WTC11 (cell line): ENCODE measurements around the gene UNC5A. TPM values are rescaled to one million over a fixed set of nuclear protein-coding genes. Genes with fewer than 3 reads are reported as not detected.

Source experiments
- ATAC-seq: fragments of 200-7000 bp; cut with Tn5 transposase; 2 replicates; pipeline ENCODE4 v1.10.0; 2021; ENCODE audit warnings: mild to moderate bottlenecking, moderate library complexity
- CTCF ChIA-PET: fragments of 300-600 bp; sonication (Branson Sonifier 250); formaldehyde crosslinking; loops from one replicate; lab custom pipeline; 2021; ENCODE audit warnings: antibody characterized with exemption; lab: Charles Lee
- POLR2A ChIA-PET: fragments of 350-600 bp; sonication (Branson Sonifier 250); formaldehyde crosslinking; loops from one replicate; lab custom pipeline; 2021; ENCODE audit warnings: antibody characterized with exemption; lab: Charles Lee
- DNase-seq: peaks from one replicate; pipeline ENCODE4 v3.0.0; 2021; ENCODE audit warnings: low spot score
- H3K27ac Mint-ChIP-seq: 2 replicates; pipeline ENCODE4 v1.8.0; 2021; ENCODE audit warnings: mixed read lengths
- H3K27me3 Mint-ChIP-seq: 2 replicates; pipeline ENCODE4 v1.8.0; 2021; ENCODE audit warnings: low read depth, mild to moderate bottlenecking, moderate library complexity, mixed read lengths
- H3K36me3 Mint-ChIP-seq: 2 replicates; pipeline ENCODE4 v1.8.0; 2021; ENCODE audit warnings: mixed read lengths
- H3K4me1 Mint-ChIP-seq: 2 replicates; pipeline ENCODE4 v1.8.0; 2022; ENCODE audit warnings: mixed read lengths
- H3K4me3 Mint-ChIP-seq: 2 replicates; pipeline ENCODE4 v1.8.0; 2021; ENCODE audit warnings: mild to moderate bottlenecking, moderate library complexity, mixed read lengths
- H3K9me3 Mint-ChIP-seq: 2 replicates; pipeline ENCODE4 v1.8.0; 2021; ENCODE audit warnings: mixed read lengths
- AFF4 ChIP-seq: sonication (generic); formaldehyde crosslinking; IDR thresholded peaks from 2 replicates; pipeline ENCODE4 v1.8.1; 2023; ENCODE audit warnings: mild to moderate bottlenecking, missing genetic modification reagents, borderline replicate concordance
- E2F1 ChIP-seq: sonication (generic); formaldehyde crosslinking; IDR thresholded peaks from 2 replicates; pipeline ENCODE4 v1.8.0; 2022; ENCODE audit warnings: mild to moderate bottlenecking, missing genetic modification reagents
- FOXK1 ChIP-seq: sonication (generic); formaldehyde crosslinking; IDR thresholded peaks from 2 replicates; pipeline ENCODE4 v1.8.0; 2022; ENCODE audit warnings: mild to moderate bottlenecking, moderate library complexity, missing genetic modification reagents
- GABPB1 ChIP-seq: sonication (generic); formaldehyde crosslinking; IDR thresholded peaks from 2 replicates; pipeline ENCODE4 v1.8.1; 2023; ENCODE audit warnings: mild to moderate bottlenecking, missing genetic modification reagents
- IRF2 ChIP-seq: sonication (generic); formaldehyde crosslinking; IDR thresholded peaks from 2 replicates; pipeline ENCODE4 v1.8.0; 2022; ENCODE audit warnings: low read depth, missing genetic modification reagents, borderline replicate concordance
- JAZF1 ChIP-seq: fragments of 250-450 bp; sonication (Bioruptor Pico); IDR thresholded peaks from 2 replicates; pipeline ENCODE4 v1.9.0; 2021; ENCODE audit warnings: moderate library complexity, mild to moderate bottlenecking, inconsistent platforms
- MAX ChIP-seq: sonication (generic); formaldehyde crosslinking; IDR thresholded peaks from 2 replicates; pipeline ENCODE4 v1.8.0; 2022; ENCODE audit warnings: mild to moderate bottlenecking, missing genetic modification reagents
- NFE2L1 ChIP-seq: sonication (generic); formaldehyde crosslinking; IDR thresholded peaks from 2 replicates; pipeline ENCODE4 v1.8.1; 2023; ENCODE audit warnings: missing genetic modification reagents
- NR2C2 ChIP-seq: sonication (generic); formaldehyde crosslinking; IDR thresholded peaks from 2 replicates; pipeline ENCODE4 v1.8.0; 2022; ENCODE audit warnings: mild to moderate bottlenecking, missing genetic modification reagents
- USF2 ChIP-seq: sonication (generic); formaldehyde crosslinking; IDR thresholded peaks from 2 replicates; pipeline ENCODE4 v1.8.1; 2023; ENCODE audit warnings: mild to moderate bottlenecking, missing genetic modification reagents, moderate library complexity
- ZNF263 ChIP-seq: sonication (generic); formaldehyde crosslinking; IDR thresholded peaks from 2 replicates; pipeline ENCODE4 v1.8.1; 2022; ENCODE audit warnings: low read depth, mild to moderate bottlenecking, moderate library complexity, missing genetic modification reagents
- ZNF416 ChIP-seq: fragments of 250-450 bp; sonication (Bioruptor Pico); IDR thresholded peaks from 2 replicates; pipeline ENCODE4 v1.9.0; 2021; ENCODE audit warnings: mild to moderate bottlenecking, inconsistent platforms
- ZNF671 ChIP-seq: fragments of 250-450 bp; sonication (Bioruptor Pico); IDR thresholded peaks from 2 replicates; pipeline ENCODE4 v1.8.0; 2021; ENCODE audit warnings: mild to moderate bottlenecking
- total RNA-seq: library from RNA; stranded (reverse); gene quantifications from 3 replicates; pipeline ENCODE4 v1.2.3, GENCODE V29; 2021
- TF ChIP-seq, protein P1 (sequence below): sonication (generic); formaldehyde crosslinking; IDR thresholded peaks from 2 replicates; pipeline ENCODE4 v1.8.0; 2023; ENCODE audit warnings: mild to moderate bottlenecking, missing genetic modification reagents
- TF ChIP-seq, protein P2 (sequence below): fragments of 250-450 bp; sonication (Bioruptor Pico); IDR thresholded peaks from 2 replicates; pipeline ENCODE4 v1.9.0; 2021; ENCODE audit warnings: mild to moderate bottlenecking
- TF ChIP-seq, protein P3 (sequence below): sonication (generic); formaldehyde crosslinking; IDR thresholded peaks from 2 replicates; pipeline ENCODE4 v1.8.1; 2022; ENCODE audit warnings: missing genetic modification reagents, borderline replicate concordance

Gene UNC5A
- total RNA-seq, 1 experiment from 2014 or later, result 10.2 TPM

DNA sequence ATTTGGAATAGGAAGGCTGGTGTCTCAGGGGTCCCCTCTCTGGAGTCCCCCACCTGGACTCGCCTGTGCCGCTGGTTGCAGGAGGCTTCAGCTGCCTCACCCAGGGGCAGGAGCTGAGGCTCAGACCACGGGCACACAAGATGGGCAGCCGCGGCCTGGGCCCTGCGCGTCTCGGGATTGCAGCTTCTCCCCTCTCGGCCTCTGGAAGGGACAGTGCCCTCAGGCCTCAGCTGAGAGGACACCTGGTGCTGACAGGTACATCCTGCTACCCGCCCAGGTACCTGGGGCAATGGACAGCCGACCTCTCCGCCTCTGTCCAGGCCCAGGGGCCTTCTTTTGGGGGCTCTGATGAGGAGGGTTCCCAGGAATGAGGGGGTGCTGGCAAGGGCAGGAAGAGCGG lies 38.3 kb downstream of the UNC5A start:
- ChIA-PET CTCF (interaction anchor here (0.6 to 1.0 kb wide), 3 partner anchors 18 to 223 kb away, joined by 3 to 5 read pairs (median 3); no protein-coding TSS in a partner anchor), POLR2A (no interaction called here)
- H3K4me3 Mint-ChIP-seq, result no peak overlapping the region
- no peaks in the 10 kb centered on the region for H3K36me3 Mint-ChIP-seq
- H3K4me1 Mint-ChIP-seq, result no peaks in the 10 kb centered on the region
- no peak for ATAC-seq
- H3K9me3 Mint-ChIP-seq, result no peaks in the 10 kb centered on the region
- TF ChIP-seq NR2C2 (CRISPR knock-in tag), result no peak
- no peak for TF ChIP-seq NFE2L1 (CRISPR knock-in tag)
- TF ChIP-seq, protein P1, sequence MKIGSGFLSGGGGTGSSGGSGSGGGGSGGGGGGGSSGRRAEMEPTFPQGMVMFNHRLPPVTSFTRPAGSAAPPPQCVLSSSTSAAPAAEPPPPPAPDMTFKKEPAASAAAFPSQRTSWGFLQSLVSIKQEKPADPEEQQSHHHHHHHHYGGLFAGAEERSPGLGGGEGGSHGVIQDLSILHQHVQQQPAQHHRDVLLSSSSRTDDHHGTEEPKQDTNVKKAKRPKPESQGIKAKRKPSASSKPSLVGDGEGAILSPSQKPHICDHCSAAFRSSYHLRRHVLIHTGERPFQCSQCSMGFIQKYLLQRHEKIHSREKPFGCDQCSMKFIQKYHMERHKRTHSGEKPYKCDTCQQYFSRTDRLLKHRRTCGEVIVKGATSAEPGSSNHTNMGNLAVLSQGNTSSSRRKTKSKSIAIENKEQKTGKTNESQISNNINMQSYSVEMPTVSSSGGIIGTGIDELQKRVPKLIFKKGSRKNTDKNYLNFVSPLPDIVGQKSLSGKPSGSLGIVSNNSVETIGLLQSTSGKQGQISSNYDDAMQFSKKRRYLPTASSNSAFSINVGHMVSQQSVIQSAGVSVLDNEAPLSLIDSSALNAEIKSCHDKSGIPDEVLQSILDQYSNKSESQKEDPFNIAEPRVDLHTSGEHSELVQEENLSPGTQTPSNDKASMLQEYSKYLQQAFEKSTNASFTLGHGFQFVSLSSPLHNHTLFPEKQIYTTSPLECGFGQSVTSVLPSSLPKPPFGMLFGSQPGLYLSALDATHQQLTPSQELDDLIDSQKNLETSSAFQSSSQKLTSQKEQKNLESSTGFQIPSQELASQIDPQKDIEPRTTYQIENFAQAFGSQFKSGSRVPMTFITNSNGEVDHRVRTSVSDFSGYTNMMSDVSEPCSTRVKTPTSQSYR (CRISPR knock-in tag), result no peak
- no peak for TF ChIP-seq ZNF263
- TF ChIP-seq, protein P2, sequence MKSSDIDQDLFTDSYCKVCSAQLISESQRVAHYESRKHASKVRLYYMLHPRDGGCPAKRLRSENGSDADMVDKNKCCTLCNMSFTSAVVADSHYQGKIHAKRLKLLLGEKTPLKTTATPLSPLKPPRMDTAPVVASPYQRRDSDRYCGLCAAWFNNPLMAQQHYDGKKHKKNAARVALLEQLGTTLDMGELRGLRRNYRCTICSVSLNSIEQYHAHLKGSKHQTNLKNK (CRISPR knock-in tag), result no peak
- no peak for TF ChIP-seq FOXK1 (CRISPR knock-in tag)
- TF ChIP-seq, protein P3, sequence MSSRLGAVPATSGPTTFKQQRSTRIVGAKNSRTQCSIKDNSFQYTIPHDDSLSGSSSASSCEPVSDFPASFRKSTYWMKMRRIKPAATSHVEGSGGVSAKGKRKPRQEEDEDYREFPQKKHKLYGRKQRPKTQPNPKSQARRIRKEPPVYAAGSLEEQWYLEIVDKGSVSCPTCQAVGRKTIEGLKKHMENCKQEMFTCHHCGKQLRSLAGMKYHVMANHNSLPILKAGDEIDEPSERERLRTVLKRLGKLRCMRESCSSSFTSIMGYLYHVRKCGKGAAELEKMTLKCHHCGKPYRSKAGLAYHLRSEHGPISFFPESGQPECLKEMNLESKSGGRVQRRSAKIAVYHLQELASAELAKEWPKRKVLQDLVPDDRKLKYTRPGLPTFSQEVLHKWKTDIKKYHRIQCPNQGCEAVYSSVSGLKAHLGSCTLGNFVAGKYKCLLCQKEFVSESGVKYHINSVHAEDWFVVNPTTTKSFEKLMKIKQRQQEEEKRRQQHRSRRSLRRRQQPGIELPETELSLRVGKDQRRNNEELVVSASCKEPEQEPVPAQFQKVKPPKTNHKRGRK (CRISPR knock-in tag), result no peak
- no peak for TF ChIP-seq GABPB1 (CRISPR knock-in tag)
- no peak for TF ChIP-seq JAZF1 (CRISPR knock-in tag)
- no peak for TF ChIP-seq IRF2
- TF ChIP-seq USF2 (CRISPR knock-in tag), result no peak
- TF ChIP-seq MAX (CRISPR knock-in tag), result no peak
- no peak for TF ChIP-seq ZNF671 (CRISPR knock-in tag)
- no peak for TF ChIP-seq ZNF416 (CRISPR knock-in tag)
- TF ChIP-seq AFF4 (CRISPR knock-in tag), result no peak
- no peak for TF ChIP-seq E2F1 (CRISPR knock-in tag)
- TF ChIP-seq, all 79 proteins: peak for 0
- Mint-ChIP-seq H3K27ac (no peak overlapping the region), H3K27me3 (no peaks in the 10 kb centered on the region)
- DNase-seq, result no peak
